Astrocyte (in vitro differentiated cells and primary cell): Measurements from ENCODE around the gene SNX24. TPM values are rescaled to one million over a fixed set of nuclear protein-coding genes. Genes with fewer than 3 reads are reported as not detected.

Experiments
- DNase-seq: peaks from one replicate; pipeline ENCODE4 v3.0.0-alpha.2; 2010; ENCODE audit warnings: low read depth
- FAIRE-seq: peaks from 2 replicates; lab custom pipeline; 2011; peaks lifted over from hg19 to GRCh38; lab: Jason Lieb, UNC
- H2AFZ ChIP-seq: 2 replicates; pipeline ENCODE4 v1.6.0; 2012; ENCODE audit warnings: low read depth, low read length, inconsistent platforms
- H3K27ac ChIP-seq: 2 replicates; pipeline ENCODE4 v1.5.1; 2011; ENCODE audit warnings: low read depth, low read length, inconsistent platforms
- H3K27me3 ChIP-seq: 2 replicates; pipeline ENCODE4 v1.6.0; 2011; ENCODE audit warnings: low read length, inconsistent platforms; ENCODE audit not compliant: insufficient read depth
- H3K36me3 ChIP-seq: 2 replicates; pipeline ENCODE4 v1.5.1; 2011; ENCODE audit warnings: low read length, inconsistent platforms; ENCODE audit not compliant: insufficient read depth
- H3K4me1 ChIP-seq: 2 replicates; pipeline ENCODE4 v1.5.1; 2011; ENCODE audit warnings: low read length, inconsistent platforms; ENCODE audit not compliant: insufficient read depth
- H3K4me2 ChIP-seq: 2 replicates; pipeline ENCODE4 v1.6.0; 2012; ENCODE audit warnings: low read length, inconsistent platforms
- H3K4me3 ChIP-seq: 2 replicates; pipeline ENCODE4 v1.5.1; 2011; ENCODE audit warnings: low read depth, mild to moderate bottlenecking, low read length, inconsistent platforms; ENCODE audit not compliant: insufficient read depth
- H3K79me2 ChIP-seq: 2 replicates; pipeline ENCODE4 v1.6.0; 2012; ENCODE audit warnings: mild to moderate bottlenecking, low read length, inconsistent platforms; ENCODE audit not compliant: insufficient read depth
- H3K9ac ChIP-seq: 2 replicates; pipeline ENCODE4 v1.6.0; 2012; ENCODE audit warnings: mild to moderate bottlenecking, low read length, inconsistent platforms
- H3K9me3 ChIP-seq: 2 replicates; pipeline ENCODE4 v1.5.1; 2012; ENCODE audit warnings: low read depth, mild to moderate bottlenecking, low read length, inconsistent platforms; ENCODE audit not compliant: insufficient read depth
- H4K20me1 ChIP-seq: 2 replicates; pipeline ENCODE4 v1.6.0; 2012; ENCODE audit warnings: low read length, inconsistent platforms; ENCODE audit not compliant: insufficient read depth
- H3K27ac Mint-ChIP-seq: one replicate; pipeline ENCODE4 v1.8.0; 2021; ENCODE audit warnings: mild to moderate bottlenecking, mixed read lengths; ENCODE audit not compliant: unreplicated experiment
- H3K27me3 Mint-ChIP-seq: one replicate; pipeline ENCODE4 v1.8.0; 2021; ENCODE audit warnings: low read depth, mixed read lengths; ENCODE audit not compliant: unreplicated experiment
- H3K36me3 Mint-ChIP-seq: one replicate; pipeline ENCODE4 v1.8.0; 2021; ENCODE audit warnings: low read depth, mixed read lengths; ENCODE audit not compliant: unreplicated experiment
- H3K4me1 Mint-ChIP-seq: one replicate; pipeline ENCODE4 v1.8.0; 2021; ENCODE audit warnings: low read depth, mixed read lengths; ENCODE audit not compliant: unreplicated experiment
- H3K4me3 Mint-ChIP-seq: one replicate; pipeline ENCODE4 v1.8.0; 2021; ENCODE audit warnings: mild to moderate bottlenecking, moderate library complexity, mixed read lengths; ENCODE audit not compliant: unreplicated experiment
- H3K9me3 Mint-ChIP-seq: one replicate; pipeline ENCODE4 v1.8.0; 2021; ENCODE audit warnings: mild to moderate bottlenecking, mixed read lengths; ENCODE audit not compliant: unreplicated experiment
- CTCF ChIP-seq: IDR thresholded peaks from 2 replicates; pipeline ENCODE4 v1.5.1; 2011; ENCODE audit warnings: low read depth, mild to moderate bottlenecking, inconsistent platforms, low read length, moderate library complexity; ENCODE audit not compliant: insufficient read depth
- EZH2 ChIP-seq: IDR thresholded peaks from 2 replicates; pipeline ENCODE4 v1.6.1; 2012; ENCODE audit warnings: mild to moderate bottlenecking, low read length, inconsistent platforms; ENCODE audit not compliant: insufficient read depth
- total RNA-seq: library from RNA; stranded (reverse); gene quantifications from 2 replicates; pipeline ENCODE4 v1.2.1, GENCODE V29; 2021

Gene SNX24
- total RNA-seq, 1 donor from 2014 or later, result 44.6 TPM

- Histone ChIP-seq H3K9ac (peak within 1 kb of the TSS; percentile 83), H3K4me1 (no peaks in the 10 kb centered on the region), H3K4me3 (peak within 1 kb of the TSS; percentile 87), H3K4me2 (peak within 1 kb of the TSS; percentile 88), H3K9me3 (no peaks in the 10 kb centered on the region), H3K27me3 (no peaks in the 10 kb centered on the region), H3K79me2 (no peaks in the 10 kb centered on the region), H4K20me1 (peaks cover 12% of the 10 kb centered on the region), H3K36me3 (no peaks in the 10 kb centered on the region), H3K27ac (peak within 1 kb of the TSS; percentile 57), H2AFZ (peak within 1 kb of the TSS; percentile 97)
- H3K9me3 Mint-ChIP-seq, result no peaks in the 10 kb centered on the region
- H3K4me3 Mint-ChIP-seq, result peak within 1 kb of the TSS; percentile 93
- FAIRE-seq (no peak), DNase-seq (peak; percentile 69)
- TF ChIP-seq EZH2 (no peak), CTCF (no peak)
- H3K27me3 Mint-ChIP-seq, result peaks cover 5% of the 10 kb centered on the region
- H3K4me1 Mint-ChIP-seq, result peaks cover 8% of the 10 kb centered on the region
- H3K27ac Mint-ChIP-seq, result peak within 1 kb of the TSS; percentile 83
- peaks cover 5% of the 10 kb centered on the region for H3K36me3 Mint-ChIP-seq
Observed at GRCh38 chr5:123036391-123037103, 191.1 kb downstream of the SNX24 start, which contains the start of gene PPIC. TSS of gene PPIC (minus strand) at chr5:123036725. CDS start at chr5:123036625, 100 bp downstream.

DNA sequence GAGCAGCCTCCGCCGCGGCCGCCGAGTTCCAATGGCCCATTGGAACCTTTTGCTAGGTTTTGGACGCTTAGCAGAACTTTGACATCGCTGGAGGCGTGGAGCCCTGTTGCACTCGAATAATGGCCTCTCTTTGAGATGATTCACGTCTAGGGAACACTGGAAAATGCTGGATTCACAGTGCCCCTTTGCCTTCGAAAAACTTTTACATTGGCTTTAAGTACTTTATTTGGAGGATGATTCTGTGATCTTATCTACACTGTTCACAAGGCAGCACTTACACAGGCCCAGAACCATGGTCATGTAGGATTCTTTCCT, 191.6 kb downstream of the SNX24 start:
- TF ChIP-seq EZH2 (no peak), CTCF (no peak)
- H3K27ac Mint-ChIP-seq, result peak overlapping the region; percentile 27
- Histone ChIP-seq H3K36me3 (no peaks in the 10 kb centered on the region), H3K27ac (peak overlapping the region; percentile 57), H3K27me3 (no peaks in the 10 kb centered on the region), H3K9me3 (no peaks in the 10 kb centered on the region), H2AFZ (peak overlapping the region; percentile 97), H3K4me3 (peak overlapping the region; percentile 87), H3K79me2 (no peaks in the 10 kb centered on the region), H3K4me1 (no peaks in the 10 kb centered on the region), H3K4me2 (peak overlapping the region; percentile 88), H4K20me1 (peaks cover 12% of the 10 kb centered on the region), H3K9ac (peak overlapping the region; percentile 83)
- H3K4me3 Mint-ChIP-seq, result peak overlapping the region; percentile 85
- no peak for DNase-seq
- H3K9me3 Mint-ChIP-seq, result no peaks in the 10 kb centered on the region
- H3K27me3 Mint-ChIP-seq, result peaks cover 5% of the 10 kb centered on the region
- H3K36me3 Mint-ChIP-seq, result peaks cover 5% of the 10 kb centered on the region
- peaks cover 8% of the 10 kb centered on the region for H3K4me1 Mint-ChIP-seq
- peak; percentile 5 for FAIRE-seq

DNA sequence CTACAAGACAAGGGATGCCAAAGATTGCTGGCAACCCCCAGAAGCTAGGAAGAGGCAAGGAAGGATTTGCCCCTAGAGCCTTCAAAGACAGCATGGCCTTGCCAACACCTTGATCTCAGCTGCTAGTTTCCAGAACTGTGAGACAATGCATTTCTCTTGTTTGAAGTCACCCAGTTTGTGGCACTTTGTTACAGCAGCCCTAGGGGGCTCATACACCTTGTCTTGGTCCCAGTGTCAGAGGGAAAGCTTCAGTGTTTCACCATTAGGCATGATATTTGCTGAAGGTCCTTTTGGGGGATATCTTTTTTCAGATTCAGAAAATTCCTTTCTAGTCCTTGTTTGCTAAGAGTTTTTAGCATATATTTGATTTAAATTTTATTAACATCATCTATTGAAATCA, 194.3 kb downstream of the SNX24 start:
- Histone ChIP-seq H3K9ac (no peak overlapping the region), H3K4me1 (no peaks in the 10 kb centered on the region), H4K20me1 (peaks cover 8% of the 10 kb centered on the region), H2AFZ (no peak overlapping the region), H3K36me3 (no peaks in the 10 kb centered on the region), H3K27ac (no peak overlapping the region), H3K79me2 (no peaks in the 10 kb centered on the region), H3K4me3 (no peak overlapping the region), H3K4me2 (no peak overlapping the region), H3K9me3 (no peaks in the 10 kb centered on the region), H3K27me3 (no peaks in the 10 kb centered on the region)
- Mint-ChIP-seq H3K36me3 (no peaks in the 10 kb centered on the region), H3K4me1 (peaks cover 8% of the 10 kb centered on the region), H3K9me3 (no peaks in the 10 kb centered on the region), H3K27me3 (peaks cover under 1% of the 10 kb centered on the region), H3K4me3 (no peak overlapping the region), H3K27ac (no peak overlapping the region)
- TF ChIP-seq CTCF (no peak), EZH2 (no peak)
- no peak for DNase-seq
- FAIRE-seq, result no peak
